Gastroesophageal sphincter (tissue), 4 donors: Measurements from ENCODE around the gene WSB2. TPM values are rescaled to one million over a fixed set of nuclear protein-coding genes. Genes with fewer than 3 reads are reported as not detected.
A peak's percentile ranks its signal among the peaks of the same experiment; 100 is the strongest.

ENCODE experiments used
- ATAC-seq: fragments of 150-250 bp; one replicate; pipeline ENCODE4 v1.9.1; 2016; ENCODE audit warnings: mild to moderate bottlenecking, moderate library complexity
- H3K27ac ChIP-seq, 4 donors: fragments of 200-600 bp; sonication (generic) in 3 of 4; 1 replicate in 3 of 4; 2 replicates in 1 of 4; pipeline ENCODE4 v1.5.1; 2016 to 2019
- H3K27me3 ChIP-seq: fragments of 200-600 bp; sonication (generic); one replicate; pipeline ENCODE4 v1.5.1; 2019
- H3K36me3 ChIP-seq, 2 donors: fragments of 200-600 bp; sonication (generic); one replicate each; pipeline ENCODE4 v1.5.1; 2019; ENCODE audit warnings: control low read depth in 1 of 2
- H3K4me1 ChIP-seq, 3 donors: fragments of 200-600 bp; sonication (generic); 1 replicate in 2 of 3; 2 replicates in 1 of 3; pipeline ENCODE4 v1.5.1; 2016 to 2019; ENCODE audit warnings: control low read depth in 2 of 3
- H3K4me3 ChIP-seq, 2 donors: fragments of 200-600 bp; sonication (generic); one replicate each; pipeline ENCODE4 v1.5.1; 2019; ENCODE audit warnings: mild to moderate bottlenecking in 1 of 2, moderate library complexity in 1 of 2
- H3K9me3 ChIP-seq, 3 donors: fragments of 200-600 bp; sonication (generic); one replicate each; pipeline ENCODE4 v1.5.1; 2017 to 2019; ENCODE audit warnings: control low read depth in 2 of 3
- EP300 ChIP-seq: sonication (generic); formaldehyde crosslinking; IDR thresholded peaks from one replicate; pipeline ENCODE4 v1.6.1; 2017; ENCODE audit warnings: antibody characterized with exemption, mild to moderate bottlenecking
- POLR2A ChIP-seq, 2 donors: fragments of 450-650 bp; IDR thresholded peaks; one replicate each; pipeline ENCODE4 v1.6.1; 2017; ENCODE audit warnings: antibody characterized with exemption in 2 of 2, mild to moderate bottlenecking in 2 of 2, moderate library complexity in 1 of 2
- POLR2AphosphoS5 ChIP-seq: sonication (generic); formaldehyde crosslinking; IDR thresholded peaks from one replicate; pipeline ENCODE4 v1.6.1; 2017; ENCODE audit warnings: antibody characterized with exemption
- WGBS, 2 donors: methylation state at CpG; one replicate each; pipeline ENCODE4 v1.1.5; 2018; ENCODE audit warnings: low coverage in 1 of 2; 5-methylcytosine and 5-hydroxymethylcytosine counted together
- total RNA-seq, 4 donors: library from RNA; depleted of rRNA; stranded (reverse); fragments of >200 nt; gene quantifications; one replicate each; pipeline ENCODE4 v1.1.0, GENCODE V29; 2016
- TF ChIP-seq, protein P1 (sequence below), 4 experiments: fragments of 200-600 bp in 2 of 4; fragments of 450-650 bp in 2 of 4; sonication (generic) in 1 of 4; IDR thresholded peaks; one replicate each; pipeline ENCODE4 v1.5.1; 2017 to 2019; ENCODE audit warnings: antibody characterized with exemption in 4 of 4, mild to moderate bottlenecking in 2 of 4, moderate library complexity in 2 of 4

The WSB2 gene
- total RNA-seq, 4 donors from 2014 or later, result 73.0 to 85.9 (median 81.5) TPM

DNA sequence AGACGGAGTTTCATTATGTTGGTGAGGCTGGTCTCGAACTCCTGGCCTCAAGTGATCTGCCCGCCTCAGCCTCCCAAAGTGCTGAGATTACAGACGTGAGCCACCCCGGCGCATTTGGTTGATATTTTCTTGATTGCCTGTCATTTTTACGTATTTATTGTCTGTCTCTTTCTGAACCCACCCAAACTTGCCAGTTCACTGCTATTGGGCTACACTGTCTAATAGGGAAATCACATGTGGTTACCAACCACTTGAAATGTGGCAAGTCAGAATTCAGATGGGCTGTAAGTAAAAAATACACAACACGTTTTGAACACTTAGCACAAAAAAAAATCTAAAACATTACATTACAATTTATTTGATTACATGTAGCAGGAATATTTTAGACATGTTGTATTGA, 2.1 kb downstream of the WSB2 start:
- TF ChIP-seq, protein P1, sequence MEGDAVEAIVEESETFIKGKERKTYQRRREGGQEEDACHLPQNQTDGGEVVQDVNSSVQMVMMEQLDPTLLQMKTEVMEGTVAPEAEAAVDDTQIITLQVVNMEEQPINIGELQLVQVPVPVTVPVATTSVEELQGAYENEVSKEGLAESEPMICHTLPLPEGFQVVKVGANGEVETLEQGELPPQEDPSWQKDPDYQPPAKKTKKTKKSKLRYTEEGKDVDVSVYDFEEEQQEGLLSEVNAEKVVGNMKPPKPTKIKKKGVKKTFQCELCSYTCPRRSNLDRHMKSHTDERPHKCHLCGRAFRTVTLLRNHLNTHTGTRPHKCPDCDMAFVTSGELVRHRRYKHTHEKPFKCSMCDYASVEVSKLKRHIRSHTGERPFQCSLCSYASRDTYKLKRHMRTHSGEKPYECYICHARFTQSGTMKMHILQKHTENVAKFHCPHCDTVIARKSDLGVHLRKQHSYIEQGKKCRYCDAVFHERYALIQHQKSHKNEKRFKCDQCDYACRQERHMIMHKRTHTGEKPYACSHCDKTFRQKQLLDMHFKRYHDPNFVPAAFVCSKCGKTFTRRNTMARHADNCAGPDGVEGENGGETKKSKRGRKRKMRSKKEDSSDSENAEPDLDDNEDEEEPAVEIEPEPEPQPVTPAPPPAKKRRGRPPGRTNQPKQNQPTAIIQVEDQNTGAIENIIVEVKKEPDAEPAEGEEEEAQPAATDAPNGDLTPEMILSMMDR (IDR thresholded peaks at IDR 0.05), result no peak
- no peak for TF ChIP-seq POLR2AphosphoS5
- TF ChIP-seq EP300, result no peak
- TF ChIP-seq POLR2A (IDR thresholded peaks at IDR 0.05), result no peak

DNA sequence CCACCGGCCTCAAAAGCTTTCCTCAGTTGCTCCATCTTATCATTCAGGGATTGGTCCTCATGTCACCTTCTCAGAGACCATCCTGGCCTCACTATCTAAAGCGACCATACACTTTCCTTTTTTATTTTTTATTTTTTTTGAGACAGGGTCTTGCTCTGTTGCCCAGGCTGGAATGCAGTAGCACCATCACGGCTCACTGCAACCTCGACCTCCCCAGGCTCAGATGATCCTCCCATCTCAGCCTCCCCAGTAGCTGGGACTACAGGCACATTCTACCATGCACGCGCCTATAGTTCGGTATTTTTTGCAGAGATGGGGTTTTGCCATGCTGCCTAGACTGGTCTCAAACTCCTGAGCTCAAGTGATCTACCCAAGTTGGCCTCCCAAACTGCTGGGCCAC, 2.8 kb downstream of the WSB2 start:
- Histone ChIP-seq H3K4me1 (peaks cover 2 to 73% (median 9%) of the 10 kb centered on the region in 3 donors), H3K9me3 (no peaks in the 10 kb centered on the region), H3K36me3 (peaks cover 0 to 3% of the 10 kb centered on the region in 2 donors), H3K4me3 (no peak overlapping the region), H3K27me3 (no peaks in the 10 kb centered on the region), H3K27ac (peak overlapping the region in 1 of 4 donors; percentile 96)
- TF ChIP-seq, protein P1 (IDR thresholded peaks at IDR 0.05), result no peak
- TF ChIP-seq POLR2AphosphoS5, result no peak
- WGBS, 2 donors, result 94% methylated on average over 7 of the region's 7 CpGs
- no peak for ATAC-seq

More for the DNA sequence above, 2.1 kb downstream of the WSB2 start:
- Histone ChIP-seq H3K9me3 (no peaks in the 10 kb centered on the region), H3K36me3 (peaks cover 0 to 3% of the 10 kb centered on the region in 2 donors), H3K27me3 (no peaks in the 10 kb centered on the region), H3K4me1 (peaks cover 0 to 73% (median 4%) of the 10 kb centered on the region in 3 donors), H3K4me3 (no peak overlapping the region), H3K27ac (peak overlapping the region in 2 of 4 donors; percentile 96 to 99)
- 67 to 83% methylated on average over 1 to 7 of the region's 8 CpGs for WGBS, 2 donors
- no peak for ATAC-seq

DNA sequence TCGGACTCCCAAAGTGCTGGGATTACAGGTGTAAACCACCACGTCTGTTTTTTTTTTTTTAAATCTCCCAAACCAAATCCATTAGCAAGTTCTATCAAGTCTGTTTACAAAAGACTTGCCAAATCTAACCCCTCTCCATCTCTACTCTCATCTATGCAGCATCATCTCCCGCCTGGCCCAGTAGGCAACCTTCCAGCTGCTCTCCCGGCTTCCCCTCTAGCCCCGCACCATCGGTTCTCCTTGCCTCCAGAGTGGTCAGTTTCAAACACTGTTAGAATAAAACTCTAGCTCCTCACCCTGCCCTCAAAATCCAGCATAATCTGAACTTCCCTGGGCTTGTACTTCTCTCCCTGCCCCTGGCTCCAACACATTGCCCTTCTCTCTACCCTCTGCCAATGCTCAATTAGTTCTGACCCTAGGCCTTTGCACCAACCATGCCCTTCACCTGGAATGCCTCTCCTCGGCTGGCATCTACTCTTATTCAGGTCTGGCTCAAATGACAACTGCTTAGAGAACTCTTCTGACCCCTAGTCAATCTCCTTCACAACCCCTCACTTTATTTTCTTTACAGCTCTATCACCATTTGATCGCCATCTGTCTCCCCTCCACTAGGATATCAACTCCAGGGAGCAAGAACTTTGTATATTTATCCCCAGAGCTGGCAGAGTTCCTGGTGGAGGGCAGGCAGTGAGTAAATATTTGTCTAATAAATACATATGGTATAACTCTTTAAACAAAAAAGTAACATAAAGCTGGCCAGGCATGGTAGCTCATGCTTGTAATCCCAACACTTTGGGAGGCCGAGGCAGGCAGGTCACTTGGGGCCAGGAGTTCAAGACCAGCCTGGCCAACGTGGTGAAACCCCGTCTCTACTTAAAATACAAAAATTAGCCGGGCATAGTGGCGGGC, 4.9 kb downstream of the WSB2 start:
- TF ChIP-seq POLR2AphosphoS5 (no peak), POLR2A (IDR thresholded peaks at IDR 0.05) (no peak), EP300 (no peak)
- TF ChIP-seq, protein P1 (IDR thresholded peaks at IDR 0.05), result no peak
- Histone ChIP-seq H3K27ac (peak overlapping the region in 2 of 4 donors; percentile 8 to 75), H3K27me3 (no peaks in the 10 kb centered on the region), H3K4me3 (no peak overlapping the region), H3K36me3 (peaks cover 0 to 10% of the 10 kb centered on the region in 2 donors), H3K4me1 (peaks cover 11 to 81% (median 14%) of the 10 kb centered on the region in 3 donors), H3K9me3 (no peaks in the 10 kb centered on the region)
- no peak for ATAC-seq
- WGBS, 2 donors, result 45 to 63% methylated on average over 7 to 13 of the region's 13 CpGs

DNA sequence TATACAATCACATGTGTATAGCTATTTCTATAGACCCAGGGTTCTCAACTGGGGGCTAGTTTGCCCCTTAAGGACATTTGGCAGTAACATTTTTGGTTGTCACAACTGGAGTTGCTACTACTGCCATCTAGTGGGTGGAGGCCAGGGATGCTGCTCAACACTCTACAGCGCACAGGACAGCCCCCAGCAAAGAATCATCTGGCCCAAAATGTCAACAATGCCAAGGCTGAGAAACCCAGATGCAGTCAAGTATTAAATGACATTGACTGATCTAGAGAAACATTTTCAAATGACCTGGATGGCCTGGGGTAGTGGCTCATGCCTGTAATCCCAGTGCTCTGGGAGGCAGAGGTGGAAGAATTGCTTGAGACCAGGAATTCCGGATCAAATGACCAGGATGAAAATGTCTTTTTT, 5.8 kb downstream of the WSB2 start:
- H3K4me3 ChIP-seq, result no peak overlapping the region
- ATAC-seq, result no peak
- no peaks in the 10 kb centered on the region for H3K9me3 ChIP-seq
- TF ChIP-seq, protein P1 (IDR thresholded peaks at IDR 0.05), result peak in 3 of 4 experiments; percentile 20 to 53 (median 38)
- TF ChIP-seq POLR2AphosphoS5 (no peak), POLR2A (IDR thresholded peaks at IDR 0.05) (no peak)
- H3K27ac ChIP-seq, result peak overlapping the region in 3 of 4 donors; percentile 34 to 75 (median 45)
- peaks cover 0 to 20% of the 10 kb centered on the region in 2 donors for H3K36me3 ChIP-seq
- no peaks in the 10 kb centered on the region for H3K27me3 ChIP-seq
- WGBS, 2 donors, result 50 to 63% methylated on average over 2 of the region's 2 CpGs
- peaks cover 11 to 79% (median 14%) of the 10 kb centered on the region in 3 donors for H3K4me1 ChIP-seq
